8988T (cell line): ENCODE measurements around the gene ZNF217.
"Not testable (repeated sequence)": the region's sequence is repeated elsewhere in the genome, so short reads cannot be mapped to it uniquely, and the experiment has no call there.

ENCODE experiments used
- DNase-seq: peaks from one replicate; pipeline ENCODE4 v3.0.0; 2011

Gene ZNF217

DNA sequence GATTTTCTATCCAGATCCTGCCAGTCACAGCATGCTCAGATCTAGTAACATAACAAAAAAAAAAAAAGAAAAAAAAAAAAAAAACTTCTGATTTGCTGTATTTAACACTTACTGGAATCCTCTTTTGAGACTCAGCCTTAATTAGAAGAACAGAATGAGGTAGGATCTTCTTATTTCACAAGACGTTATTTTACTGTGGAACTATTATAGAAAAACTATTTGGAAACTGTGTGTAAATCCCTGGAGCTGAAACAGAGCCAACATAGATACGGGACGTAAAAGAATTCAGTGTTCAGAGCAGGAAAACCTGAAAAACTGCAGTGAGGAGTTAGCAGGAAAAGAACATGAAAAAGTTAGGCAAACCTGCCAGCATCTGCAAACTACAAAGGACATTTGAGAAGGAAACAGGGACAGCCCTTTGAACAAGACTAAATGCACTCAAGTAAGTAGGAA, 3.4 kb upstream of the ZNF217 start:
- DNase-seq = no peak

DNA sequence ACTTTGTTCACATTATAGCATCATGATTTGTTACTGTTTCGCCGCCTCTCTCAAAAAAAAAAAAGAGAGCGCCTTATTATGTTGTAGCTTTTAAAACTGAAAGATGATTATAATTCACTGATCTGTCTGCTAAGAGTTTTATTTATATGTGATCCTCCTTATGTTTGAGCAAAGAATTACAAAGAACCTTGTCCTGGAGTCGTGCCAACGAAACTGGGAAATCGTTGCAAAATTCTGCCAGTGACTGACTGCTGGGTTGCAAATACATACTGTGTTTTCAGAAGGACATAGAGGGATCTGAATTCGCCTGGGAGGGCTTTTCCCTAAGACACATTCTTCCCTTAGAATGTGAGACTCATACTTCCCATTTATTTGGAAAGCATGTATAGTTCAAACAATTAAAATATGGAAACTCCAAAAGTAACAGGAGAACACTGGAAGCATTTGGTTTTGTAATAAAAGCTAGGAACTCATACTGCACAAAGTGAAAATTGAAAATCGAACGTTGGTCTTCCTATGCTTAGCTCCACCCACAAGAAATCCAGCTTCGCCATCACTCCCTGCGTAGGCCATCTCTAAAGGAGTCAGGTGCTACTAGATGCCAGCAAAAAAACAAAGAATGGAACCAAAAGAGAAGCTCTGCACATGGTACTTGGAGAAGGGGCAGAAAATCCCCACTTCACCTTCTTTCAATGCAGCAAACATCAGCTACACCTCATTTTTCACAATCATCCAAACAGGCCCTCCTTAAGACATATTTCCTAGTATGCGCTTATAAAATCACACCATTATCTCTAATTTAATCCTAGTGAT, 2.8 kb upstream of the ZNF217 start:
- not testable (repeated sequence) for DNase-seq

DNA sequence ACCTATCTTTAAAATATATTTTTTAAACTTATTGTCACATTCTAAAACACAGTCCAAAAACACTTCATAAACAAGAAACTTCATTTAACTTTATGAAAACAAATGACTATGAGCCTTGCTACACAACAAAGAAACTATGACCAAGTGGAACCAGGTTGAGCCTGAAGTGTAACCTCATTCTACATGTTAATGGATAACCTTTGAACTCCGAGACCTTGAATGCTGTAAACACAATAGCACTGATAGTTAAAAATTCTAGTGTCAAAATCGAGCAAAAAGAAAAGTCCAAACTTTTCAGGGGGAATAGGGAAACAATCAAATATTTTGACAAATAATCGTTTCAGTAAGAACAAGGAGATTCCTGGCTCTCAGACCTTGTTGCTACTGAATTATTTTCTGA, 2.1 kb upstream of the ZNF217 start:
- DNase-seq = not testable (repeated sequence)

DNA sequence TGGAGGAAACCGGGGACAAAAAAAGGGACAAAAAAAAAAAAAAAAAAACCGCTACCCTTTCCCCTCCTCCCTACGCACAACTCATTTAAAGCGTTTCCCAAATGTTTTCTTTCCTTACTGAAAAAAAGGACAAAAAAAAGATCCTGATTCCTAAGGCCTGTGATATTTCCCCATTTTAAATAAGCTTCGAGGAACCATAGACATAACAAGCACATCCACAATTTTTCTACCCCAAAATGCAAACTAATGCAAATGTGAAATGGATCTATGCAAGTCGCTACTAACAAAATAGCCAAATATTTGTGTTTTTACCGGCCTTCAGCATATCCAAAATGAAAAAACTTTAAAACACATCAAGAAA, 1.4 kb upstream of the ZNF217 start:
- no peak for DNase-seq

DNA sequence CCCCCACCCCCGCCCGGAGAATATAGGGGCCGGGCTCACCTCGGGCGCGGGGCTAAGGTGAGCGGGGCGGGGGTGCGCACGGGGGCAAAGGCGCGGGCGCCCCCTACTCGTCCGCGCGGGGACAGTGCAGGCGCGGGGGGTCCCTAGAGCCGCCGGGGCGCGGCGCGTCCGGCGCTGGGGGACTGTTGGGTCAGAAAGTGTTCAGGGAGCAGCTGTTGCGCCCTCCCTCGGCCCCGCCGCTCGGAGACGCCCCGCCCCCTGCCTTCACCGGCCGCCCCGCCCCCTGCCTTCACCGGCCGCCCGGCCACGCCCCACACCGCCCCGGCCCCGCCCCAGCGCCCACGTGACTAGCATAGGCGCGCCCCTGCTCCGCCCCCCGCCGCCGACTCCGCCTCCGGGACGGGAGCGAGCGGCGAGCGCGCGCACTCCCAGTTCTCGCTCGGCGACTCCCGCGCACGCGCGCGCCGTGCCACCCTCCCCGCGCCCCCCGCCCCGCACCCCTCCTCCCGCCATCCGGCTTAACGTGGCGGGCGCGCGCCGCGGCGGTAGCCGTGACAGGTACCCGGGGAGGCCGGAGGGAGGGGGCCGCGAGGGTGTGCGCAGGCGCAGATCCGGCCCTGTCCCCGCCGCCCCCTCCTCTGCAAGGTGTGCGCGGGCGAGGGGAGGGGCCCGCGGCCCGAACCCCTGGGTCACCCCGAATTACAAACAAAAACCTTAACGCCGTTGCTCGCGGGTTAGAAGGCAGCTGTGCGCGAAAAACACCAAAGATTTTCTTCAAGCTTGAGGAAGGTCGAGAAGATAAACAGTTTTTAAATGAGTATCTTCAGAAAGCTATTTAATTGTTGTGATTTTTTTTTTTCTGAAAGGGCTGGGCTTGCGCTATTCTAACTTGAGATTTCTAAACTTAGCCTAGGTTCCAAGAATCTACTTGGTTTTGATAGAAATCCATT, 704 bp upstream of the ZNF217 start:
- DNase-seq = peak; percentile 84

DNA sequence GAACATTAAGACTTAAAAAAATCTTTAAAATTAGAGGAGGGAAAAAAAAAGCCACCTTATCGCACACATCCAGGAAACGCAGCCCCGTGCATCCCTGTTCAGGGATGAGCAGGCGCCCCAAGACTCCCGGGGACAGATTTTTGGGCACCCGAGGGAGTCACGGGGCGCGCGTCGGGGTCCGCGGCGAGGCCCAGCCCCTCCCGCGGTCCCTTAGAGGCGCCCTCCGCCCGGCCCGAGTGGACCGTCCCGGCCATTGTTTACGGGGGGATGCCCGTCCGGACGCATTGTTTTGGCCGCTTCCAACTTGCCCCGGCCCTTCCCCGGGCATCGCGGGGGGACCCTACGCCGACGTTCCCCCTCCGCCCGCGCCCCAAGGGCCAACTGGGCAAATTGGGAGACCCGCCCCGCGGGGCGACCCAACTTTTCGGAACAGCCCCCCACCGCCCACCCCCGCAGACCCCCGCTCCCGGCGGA, 610 bp downstream of the ZNF217 start:
- DNase-seq = no peak

DNA sequence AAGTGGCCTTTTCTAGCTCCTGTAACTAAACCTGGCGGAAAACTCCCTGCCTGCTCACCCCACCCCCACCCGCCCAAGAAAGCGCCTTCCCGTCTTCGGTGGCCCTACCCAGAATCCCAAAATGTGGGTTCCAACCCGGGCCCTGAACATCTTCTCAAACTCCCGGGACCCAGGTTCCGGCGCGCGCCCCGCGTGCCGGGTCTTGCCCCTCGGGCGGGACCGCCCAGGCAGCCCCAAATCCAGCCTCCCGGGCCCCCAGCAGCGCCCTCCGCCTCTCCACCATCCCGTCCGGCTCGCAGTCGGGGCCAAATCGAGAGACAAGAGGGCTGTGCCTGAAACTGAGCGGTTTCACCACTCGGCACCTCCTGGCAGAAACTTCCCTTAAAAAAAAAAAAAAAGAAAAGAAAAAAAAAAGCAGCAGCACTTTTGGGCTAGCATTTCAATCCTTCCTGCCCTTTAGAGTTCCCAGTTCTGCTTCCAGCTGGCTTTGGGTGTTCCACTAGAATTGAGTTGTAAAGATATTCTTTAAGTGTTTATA, 1.1 kb downstream of the ZNF217 start:
- DNase-seq = not testable (repeated sequence)

DNA sequence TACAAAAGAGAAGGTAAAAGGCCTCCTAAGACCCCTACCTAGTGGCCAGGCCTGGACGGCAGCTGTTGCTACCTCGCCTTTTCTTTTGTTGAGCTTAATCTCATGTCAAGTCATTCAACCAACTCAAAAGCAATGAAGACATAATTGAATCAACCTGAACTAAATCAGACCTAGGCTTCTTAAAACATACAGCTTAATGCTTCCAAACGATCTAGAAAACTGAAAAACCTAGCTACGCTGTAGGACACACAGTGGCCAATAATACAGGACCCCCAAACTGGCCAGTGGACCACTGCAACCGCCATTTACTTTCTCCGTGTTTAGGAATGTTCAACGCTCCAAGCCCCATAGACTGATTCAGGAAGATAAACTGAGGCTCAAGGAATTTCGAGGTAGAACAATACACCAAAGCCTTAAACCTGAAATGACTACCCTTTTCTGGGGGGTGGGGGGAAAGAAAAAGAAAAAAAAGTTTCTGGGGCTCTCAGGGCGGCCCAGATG, 1.6 kb downstream of the ZNF217 start:
- DNase-seq = not testable (repeated sequence)

DNA sequence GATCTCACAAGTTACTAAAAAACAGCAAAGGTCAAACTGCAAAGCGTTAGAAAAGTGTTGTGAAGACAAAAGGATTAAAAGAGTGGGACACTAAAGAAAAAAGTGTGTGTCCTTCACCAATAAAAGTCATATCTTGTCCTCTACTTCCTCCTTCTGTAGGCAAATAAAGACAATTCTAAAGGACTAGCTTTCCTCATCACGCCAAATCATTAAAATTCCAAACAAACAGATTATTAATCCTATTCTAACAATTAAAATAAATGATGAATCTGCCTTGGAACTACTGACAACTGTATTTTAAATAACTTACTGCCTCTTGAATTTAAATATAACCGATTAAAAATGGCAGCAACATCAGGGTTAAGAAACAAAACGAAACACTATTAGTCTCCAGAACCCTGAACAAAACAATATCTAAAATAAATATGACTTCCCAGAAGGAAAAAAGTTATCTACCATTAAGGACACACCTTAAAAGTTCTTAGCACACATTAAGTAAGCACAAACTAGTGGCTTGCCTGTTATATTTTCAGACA, 2.4 kb downstream of the ZNF217 start:
- DNase-seq = not testable (repeated sequence)

DNA sequence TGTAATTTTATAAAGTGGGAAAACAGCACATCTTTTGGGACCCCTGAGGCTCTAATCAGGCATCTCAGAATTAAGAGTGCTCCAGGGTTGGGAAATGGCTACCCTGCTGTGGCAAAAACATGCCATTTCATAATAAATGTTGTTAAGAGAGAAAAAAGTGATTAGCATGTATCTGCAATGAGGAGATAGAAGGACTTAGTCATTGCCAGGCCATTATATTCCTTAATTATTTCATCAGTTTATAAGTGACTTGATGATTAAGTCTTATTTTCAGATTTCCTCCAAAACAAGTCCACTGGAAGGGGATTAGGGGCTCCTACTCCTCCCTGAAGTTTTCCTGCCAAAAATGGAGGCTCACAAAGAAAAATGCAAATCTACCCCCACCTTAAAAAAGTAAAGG, 3.0 kb downstream of the ZNF217 start:
- DNase-seq = not testable (repeated sequence)

DNA sequence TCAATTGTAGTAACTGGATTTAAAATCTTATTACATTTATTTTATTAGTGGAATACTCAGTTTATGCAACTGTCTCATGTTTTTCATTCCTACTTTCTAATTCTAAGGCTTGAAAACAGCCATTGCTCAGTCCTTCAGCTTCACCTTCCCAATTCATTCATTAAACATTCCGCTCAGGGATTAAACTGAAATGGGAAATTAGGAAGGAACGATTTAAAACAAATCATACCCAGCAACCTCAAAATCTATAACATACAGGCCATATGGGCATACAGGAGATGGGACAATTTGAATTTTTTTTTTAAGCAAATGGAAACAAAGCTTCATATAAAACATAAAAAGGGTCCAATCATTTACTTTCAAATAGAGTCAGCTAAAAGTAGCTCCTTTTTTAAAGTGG, 3.5 kb downstream of the ZNF217 start:
- not testable (repeated sequence) for DNase-seq

DNA sequence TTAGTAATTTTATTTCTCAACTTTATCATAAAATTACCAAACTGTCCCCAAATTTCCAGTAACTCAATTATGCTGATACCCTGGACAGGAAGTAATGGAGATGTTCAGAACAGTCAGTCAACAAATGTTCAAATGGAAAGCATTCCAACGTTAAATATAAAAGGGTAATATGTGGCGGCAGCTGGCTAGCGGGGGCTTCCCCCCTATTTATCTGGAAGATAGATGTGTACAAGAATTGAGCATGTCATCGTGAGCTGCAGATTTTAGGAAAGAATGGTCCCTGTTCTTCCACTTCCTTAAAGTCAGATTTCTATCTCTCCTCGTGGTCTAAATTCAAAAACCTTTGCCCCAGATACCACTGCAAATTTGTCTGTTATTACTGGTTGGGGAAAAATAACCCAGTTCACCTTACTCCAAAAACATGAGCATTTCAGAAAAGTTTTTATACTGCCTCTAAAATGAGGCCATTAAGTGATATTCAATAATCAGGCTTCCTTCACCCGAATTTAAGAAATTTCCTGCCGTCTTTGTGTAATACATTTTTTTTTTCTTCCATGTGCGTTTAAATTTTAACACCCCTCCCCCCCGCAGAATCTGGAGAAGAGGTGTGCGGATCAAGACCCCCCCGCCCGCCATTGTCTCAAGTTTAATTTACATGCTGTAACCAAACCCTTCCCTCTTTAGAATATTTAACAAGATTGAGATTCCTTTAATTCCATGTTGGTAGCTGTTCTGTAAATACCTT, 4.1 kb downstream of the ZNF217 start:
- not testable (repeated sequence) for DNase-seq

DNA sequence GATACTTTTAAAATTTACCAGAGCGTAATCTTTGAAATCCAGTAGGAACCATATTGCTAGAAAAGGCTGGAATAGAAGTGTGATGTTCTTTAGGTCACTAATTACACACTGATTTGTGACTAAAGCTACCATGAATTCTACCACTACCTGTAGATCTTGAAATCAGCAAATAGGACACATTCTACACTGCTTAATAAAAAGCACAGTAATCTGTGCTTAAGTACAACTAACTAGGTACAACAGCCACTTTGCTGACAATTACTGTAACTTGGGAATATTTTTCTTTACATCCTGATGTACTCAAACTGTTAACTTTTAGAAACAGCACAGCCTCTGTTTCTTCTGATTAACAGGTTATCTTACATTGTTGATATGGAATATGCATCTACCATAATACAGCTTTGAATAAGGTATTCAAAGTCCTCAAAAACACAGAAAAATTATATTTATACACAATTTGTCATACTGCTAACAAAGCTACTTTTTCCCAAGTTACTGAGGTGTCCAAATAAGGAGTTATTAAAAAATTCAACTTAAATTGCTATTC, 6.4 kb downstream of the ZNF217 start:
- DNase-seq = not testable (repeated sequence)

DNA sequence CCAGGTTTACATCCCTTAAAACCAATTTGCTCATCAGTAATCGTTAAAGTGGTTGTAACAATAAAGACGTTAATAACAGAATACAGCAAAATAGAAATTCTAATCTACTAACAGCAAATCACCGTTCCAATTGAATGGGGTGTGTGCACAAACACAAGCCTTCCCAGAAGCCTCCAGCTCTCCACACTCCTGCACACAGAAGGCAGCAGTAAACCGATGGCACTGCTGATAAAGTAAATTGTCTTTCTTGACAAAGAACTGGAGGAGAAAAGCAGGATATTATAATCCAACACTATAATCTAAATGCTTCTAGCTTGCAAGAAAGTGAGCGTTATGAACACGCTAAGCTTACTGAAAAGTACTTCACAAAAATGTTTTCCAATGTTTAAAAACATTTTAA, 7.0 kb downstream of the ZNF217 start:
- DNase-seq = no peak

DNA sequence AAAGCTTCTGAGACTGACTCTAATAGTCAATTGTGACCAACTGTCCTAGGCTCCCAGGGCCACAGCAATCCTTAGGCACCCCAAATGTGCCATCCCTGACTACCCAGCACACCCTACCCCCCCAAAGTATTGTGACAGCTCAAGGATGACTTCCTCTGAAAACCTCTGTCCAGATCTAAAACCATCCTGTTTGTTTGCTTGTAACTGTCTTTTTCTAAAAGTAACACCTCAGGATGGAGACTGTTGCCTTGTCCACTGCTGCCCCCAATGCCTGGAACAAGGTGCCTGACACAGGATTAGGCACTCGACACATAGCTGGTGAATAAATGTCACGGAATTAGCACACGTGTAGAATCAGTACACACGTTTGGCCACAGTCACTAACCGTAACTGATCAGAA, 7.7 kb downstream of the ZNF217 start:
- not testable (repeated sequence) for DNase-seq

DNA sequence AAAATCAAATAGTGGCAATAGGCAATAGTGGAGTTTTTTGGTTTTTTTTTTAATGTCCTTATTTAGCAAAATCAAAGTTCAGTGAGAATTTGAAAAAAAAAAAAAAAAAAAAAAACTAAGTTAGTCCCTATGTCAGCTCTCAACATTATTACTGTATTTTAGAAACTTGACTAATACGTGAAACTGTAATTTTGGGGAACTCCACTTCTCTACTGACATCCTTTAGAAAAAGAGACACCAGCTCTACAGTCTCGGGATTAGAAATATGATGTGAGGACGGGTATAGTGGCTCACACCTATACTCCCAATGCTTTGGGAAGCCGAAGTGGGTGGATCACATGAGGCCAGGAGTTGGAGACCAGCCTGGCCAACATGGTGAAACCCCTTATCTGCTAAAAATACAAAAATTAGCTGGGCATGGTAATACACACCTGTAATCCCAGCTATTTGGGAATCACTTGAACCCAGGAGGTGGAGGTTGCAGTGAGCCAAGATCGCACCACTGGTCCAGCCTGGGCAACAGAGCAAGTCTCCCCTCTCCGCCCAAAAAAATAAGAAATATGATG, 8.6 kb downstream of the ZNF217 start:
- not testable (repeated sequence) for DNase-seq

DNA sequence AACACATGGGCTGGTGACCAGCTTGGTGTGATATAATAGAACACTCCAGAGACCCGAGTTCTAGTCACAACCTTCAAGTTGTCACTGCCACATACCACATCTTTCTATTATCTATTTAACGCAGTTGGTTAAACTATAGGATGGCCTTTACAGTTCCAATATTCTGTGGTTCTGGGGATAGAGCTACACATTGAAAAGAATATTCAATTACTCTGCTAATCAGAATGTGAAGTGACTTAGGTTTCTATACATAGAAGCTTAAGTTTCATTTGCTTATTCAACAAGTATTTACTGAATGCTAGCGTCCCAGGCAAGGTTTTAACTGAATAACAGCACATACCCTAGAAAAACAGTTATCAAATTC, 9.1 kb downstream of the ZNF217 start:
- DNase-seq = not testable (repeated sequence)

DNA sequence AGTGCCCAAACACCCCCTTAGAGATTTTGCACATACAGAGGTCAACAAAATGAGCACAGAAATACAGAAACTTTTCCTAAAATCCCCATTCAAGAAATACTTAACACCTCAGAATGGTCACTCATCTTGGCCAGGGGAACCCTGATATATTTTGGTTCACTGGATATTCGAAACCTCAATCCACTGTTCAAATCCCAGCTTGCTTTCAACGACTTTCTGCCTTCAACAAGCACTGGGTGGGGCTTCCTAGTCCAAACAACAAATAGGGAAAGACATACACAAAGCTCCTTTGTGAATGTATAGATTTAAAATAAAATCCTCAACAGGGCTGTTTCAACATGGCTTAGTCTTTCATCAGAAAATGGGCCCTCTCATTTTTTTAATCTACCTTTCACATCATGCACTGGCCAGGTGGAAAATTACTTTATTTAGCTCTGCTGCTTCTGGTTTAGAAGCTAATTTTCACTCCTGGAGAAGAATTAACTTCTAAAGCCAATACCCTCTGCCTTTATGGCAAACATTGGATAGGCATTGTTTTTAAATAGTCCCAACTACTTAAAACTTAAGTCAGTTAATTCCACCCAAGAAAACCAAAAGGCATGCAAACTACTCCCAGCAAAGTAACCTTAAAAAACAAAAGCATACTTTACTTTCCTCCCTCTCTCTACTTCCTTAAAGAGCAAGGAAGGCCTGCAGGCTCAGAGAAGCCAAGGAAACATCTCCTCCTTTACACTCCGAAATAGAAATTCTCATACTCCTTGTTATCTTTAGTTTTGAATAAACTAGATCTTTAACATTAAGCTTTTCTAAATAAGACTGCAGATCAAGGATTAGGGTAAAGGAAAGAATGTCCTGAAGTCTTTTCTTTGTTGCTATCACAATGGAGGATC, 9.7 kb downstream of the ZNF217 start:
- DNase-seq = not testable (repeated sequence)

DNA sequence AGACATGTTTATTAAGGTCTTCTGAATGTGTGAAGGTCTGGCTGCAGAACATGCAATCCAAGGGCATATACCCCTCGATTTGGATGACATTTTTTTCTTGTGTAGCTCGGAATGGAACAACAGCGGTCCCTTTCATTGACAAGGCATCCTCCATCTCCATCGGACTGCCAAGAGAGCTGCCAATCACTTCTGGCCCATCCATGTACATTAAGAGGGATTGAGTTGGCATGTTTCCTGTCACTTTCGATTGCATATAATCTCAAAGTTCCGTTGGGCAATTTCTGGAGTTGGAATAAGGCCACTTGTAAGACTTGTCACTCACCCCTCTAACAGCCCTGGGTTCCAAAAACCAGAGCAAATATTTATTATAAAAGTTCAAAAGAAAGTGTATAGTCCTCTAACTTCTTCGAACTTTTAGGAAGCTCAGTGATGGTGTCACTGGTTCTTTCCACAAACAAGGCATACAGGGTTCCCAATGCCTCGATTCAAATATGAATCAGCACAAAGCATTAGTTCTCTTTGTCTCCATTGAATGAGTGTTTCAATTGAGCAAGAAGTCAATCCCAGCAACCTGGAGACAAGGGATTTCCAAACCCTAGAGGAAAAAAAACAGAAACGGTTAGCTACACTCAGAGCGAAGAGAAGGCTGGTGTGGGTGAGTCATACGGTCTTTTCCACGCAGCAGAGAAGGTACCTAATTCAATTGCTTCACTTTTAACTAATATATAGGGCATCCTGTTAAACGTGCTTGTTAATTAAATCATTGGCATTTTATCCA, 10.9 kb downstream of the ZNF217 start:
- DNase-seq = no peak

DNA sequence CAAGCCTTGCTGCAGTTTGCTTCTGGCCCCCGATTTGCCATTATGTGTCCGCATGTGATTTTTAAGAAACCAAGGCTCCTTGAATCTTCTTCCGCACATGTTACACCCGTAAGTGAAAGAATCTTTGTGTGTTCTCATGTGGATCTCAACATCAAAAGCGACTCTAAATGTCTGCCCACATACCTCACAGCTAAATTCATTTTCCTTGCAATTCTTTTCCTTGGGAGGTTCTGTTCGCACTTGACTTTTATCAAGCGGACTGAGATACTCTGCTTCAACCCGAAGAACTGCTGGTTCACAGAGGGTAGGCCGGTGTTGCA, 11.4 kb downstream of the ZNF217 start:
- DNase-seq = no peak
